Common myeloid progenitor, CD34-positive (primary cell): Measurements from ENCODE around the gene USF3.
A peak's percentile ranks its signal among the peaks of the same experiment; 100 is the strongest.

ENCODE experiments used
- CTCF ChIA-PET: fragments of 350-600 bp; sonication (Branson Sonifier 250); formaldehyde crosslinking; loops from one replicate; lab custom pipeline; 2021; ENCODE audit warnings: antibody characterized with exemption; lab: Charles Lee
- POLR2A ChIA-PET: fragments of 350-600 bp; sonication (Branson Sonifier 250); formaldehyde crosslinking; loops from one replicate; lab custom pipeline; 2021; ENCODE audit warnings: antibody characterized with exemption; lab: Charles Lee
- DNase-seq, 3 donors: peaks; one replicate each; pipeline versions ENCODE4 v3.0.0 to v3.0.0-alpha.2; 2013
- H3K27ac ChIP-seq, 2 experiments: 1 replicate in 1 of 2; 2 replicates in 1 of 2; pipeline ENCODE4 v1.7.0; 2013; ENCODE audit warnings: inconsistent platforms in 2 of 2, low read length in 2 of 2, mild to moderate bottlenecking in 2 of 2, low read depth in 1 of 2, moderate library complexity in 1 of 2; ENCODE audit not compliant: severe bottlenecking in 2 of 2, insufficient read depth in 1 of 2, poor library complexity in 1 of 2
- H3K27me3 ChIP-seq, 5 experiments: replicated peaks in 2 of 5; 1 replicate in 3 of 5; 2 replicates in 2 of 5; pipeline versions ENCODE4 v1.6.1 to v1.7.0; 2013; ENCODE audit warnings: low read length in 4 of 5, mild to moderate bottlenecking in 2 of 5, moderate library complexity in 2 of 5, inconsistent platforms in 1 of 5; ENCODE audit not compliant: insufficient read depth in 5 of 5, control insufficient read depth in 4 of 5
- H3K36me3 ChIP-seq, 4 experiments: 1 replicate in 2 of 4; 2 replicates in 2 of 4; pipeline versions ENCODE4 v1.6.1 to v1.7.0; 2013; ENCODE audit warnings: low read length in 3 of 4, control low read depth in 1 of 4, mild to moderate bottlenecking in 1 of 4; ENCODE audit not compliant: control insufficient read depth in 4 of 4, insufficient read depth in 4 of 4
- H3K4me1 ChIP-seq, 4 experiments: 1 replicate in 3 of 4; 2 replicates in 1 of 4; pipeline versions ENCODE4 v1.6.1 to v1.7.1; 2013; ENCODE audit warnings: low read length in 3 of 4, mild to moderate bottlenecking in 3 of 4, control low read depth in 1 of 4, inconsistent platforms in 1 of 4, moderate library complexity in 1 of 4; ENCODE audit not compliant: control insufficient read depth in 4 of 4, insufficient read depth in 4 of 4; ENCODE audit errors: control extremely low read depth in 1 of 4
- H3K4me3 ChIP-seq, 7 experiments: 1 replicate in 4 of 7; 2 replicates in 3 of 7; pipeline versions ENCODE4 v1.5.1 to v1.7.0; 2013; ENCODE audit warnings: mild to moderate bottlenecking in 7 of 7, low read length in 6 of 7, moderate library complexity in 6 of 7, inconsistent platforms in 2 of 7, low read depth in 2 of 7, control low read depth in 1 of 7; ENCODE audit not compliant: insufficient read depth in 4 of 7, control insufficient read depth in 1 of 7; ENCODE audit errors: extremely low read depth in 1 of 7
- H3K9me3 ChIP-seq, 5 experiments: 1 replicate in 4 of 5; 2 replicates in 1 of 5; pipeline versions ENCODE4 v1.6.1 to v1.7.1; 2013; ENCODE audit warnings: low read length in 4 of 5, mild to moderate bottlenecking in 2 of 5, inconsistent platforms in 1 of 5, low read depth in 1 of 5, moderate library complexity in 1 of 5; ENCODE audit not compliant: control insufficient read depth in 4 of 5, insufficient read depth in 2 of 5; ENCODE audit errors: control extremely low read depth in 1 of 5
- WGBS: methylation state at CpG from one replicate; pipeline ENCODE4 v1.1.5; 2013; ENCODE audit not compliant: insufficient coverage; 5-methylcytosine and 5-hydroxymethylcytosine counted together

The USF3 gene

DNA sequence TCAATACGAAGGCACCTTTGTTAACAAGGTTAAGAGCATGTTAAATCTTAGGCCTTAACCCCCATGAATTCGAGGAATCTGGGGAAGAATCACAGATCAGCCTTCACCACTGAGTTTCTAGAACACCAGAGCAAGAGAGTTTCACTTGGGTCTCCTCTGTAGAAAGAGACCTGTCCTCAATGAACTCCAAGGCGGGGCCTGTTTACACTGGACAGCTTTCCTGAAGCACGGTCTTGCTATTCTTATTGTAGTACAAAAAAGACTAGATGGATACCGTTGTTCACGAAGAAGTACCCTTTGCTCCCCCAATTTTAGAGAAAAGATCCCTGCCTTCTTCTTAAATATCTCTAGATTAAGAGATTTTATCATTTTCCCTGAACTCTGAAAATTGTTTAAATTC lies 64.9 kb downstream of the USF3 start:
- no peaks in the 10 kb centered on the region for H3K27me3 ChIP-seq
- no peaks in the 10 kb centered on the region for H3K9me3 ChIP-seq
- WGBS, result 95% methylated on average over 6 of the region's 6 CpGs
- POLR2A ChIA-PET, result no interaction called here
- H3K27ac ChIP-seq, result no peak overlapping the region
- H3K4me1 ChIP-seq, result peaks cover 0 to 15% (median 9%) of the 10 kb centered on the region in 4 experiments
- DNase-seq, result no peak
- no peak overlapping the region for H3K4me3 ChIP-seq
- CTCF ChIA-PET, result interaction anchor here (1.0 to 2.7 kb wide), 2 partner anchors 53 to 138 kb away, joined by 4 to 12 read pairs; no protein-coding TSS in a partner anchor
- peaks cover 0 to 17% (median 2%) of the 10 kb centered on the region in 4 experiments for H3K36me3 ChIP-seq

DNA sequence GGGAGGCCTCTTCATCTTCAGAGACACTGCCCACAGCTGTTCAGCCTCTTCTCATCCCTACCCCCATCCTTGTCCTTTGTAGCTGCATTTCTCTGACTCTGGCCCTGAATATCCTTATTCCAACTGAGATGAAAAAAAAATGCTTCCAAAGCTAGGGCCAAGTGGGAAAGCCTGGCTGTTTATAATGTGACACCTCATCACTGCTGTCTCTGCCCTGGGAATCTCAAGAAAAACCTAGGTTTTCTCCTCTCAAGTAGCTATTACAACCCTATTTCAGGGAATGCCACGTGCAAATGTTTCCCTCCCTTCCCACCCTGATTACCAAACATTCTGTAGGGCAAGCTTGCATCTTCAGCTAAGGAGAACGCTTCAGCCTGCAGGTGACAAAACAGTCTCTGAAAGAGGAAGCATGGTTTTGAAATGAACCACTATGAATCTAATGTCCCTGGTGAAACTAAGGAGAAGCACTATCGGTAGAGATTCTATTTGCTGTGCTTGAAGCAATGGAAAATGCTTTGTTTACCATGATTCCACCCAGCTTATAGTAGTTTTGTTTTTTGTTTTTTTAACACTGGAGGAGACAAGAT lies 65.4 kb downstream of the USF3 start:
- CTCF ChIA-PET, result interaction anchor here (1.0 to 2.7 kb wide), 3 partner anchors 27 to 138 kb away, joined by 3 to 12 read pairs (median 4); no protein-coding TSS in a partner anchor
- Histone ChIP-seq H3K36me3 (peaks cover 0 to 17% (median 2%) of the 10 kb centered on the region in 4 experiments), H3K9me3 (no peaks in the 10 kb centered on the region), H3K27me3 (no peaks in the 10 kb centered on the region), H3K27ac (no peak overlapping the region), H3K4me3 (no peak overlapping the region), H3K4me1 (peaks cover 0 to 15% (median 10%) of the 10 kb centered on the region in 4 experiments)
- 21% methylated on average over 3 of the region's 3 CpGs for WGBS
- POLR2A ChIA-PET, result no interaction called here
- DNase-seq, result peak in 2 of 3 donors; percentile 29 to 36

- no peak overlapping the region for H3K4me3 ChIP-seq
- H3K27ac ChIP-seq, result no peak overlapping the region
- ChIA-PET CTCF (interaction anchor here (0.7 to 3.7 kb wide), 4 partner anchors 28 to 136 kb away, joined by 3 to 23 read pairs (median 8); no protein-coding TSS in a partner anchor), POLR2A (interaction anchor here (0.6 kb wide), 1 partner anchor 629 kb away, joined by 5 read pairs; no protein-coding TSS in a partner anchor)
- H3K9me3 ChIP-seq, result no peaks in the 10 kb centered on the region
- H3K27me3 ChIP-seq, result no peaks in the 10 kb centered on the region
- H3K4me1 ChIP-seq, result peaks cover 0 to 20% (median 13%) of the 10 kb centered on the region in 4 experiments
- H3K36me3 ChIP-seq, result peaks cover 0 to 17% (median 2%) of the 10 kb centered on the region in 4 experiments
- 96% methylated on average over 16 of the region's 16 CpGs for WGBS
- DNase-seq, result no peak
Measured at GRCh38 chr3:113629584-113630421, 66.6 kb downstream of the USF3 start.

GRCh38 chr3:113628788-113629187 lies 67.7 kb downstream of the USF3 start:
- H3K9me3 ChIP-seq, result no peaks in the 10 kb centered on the region
- H3K4me1 ChIP-seq, result peaks cover 0 to 20% (median 13%) of the 10 kb centered on the region in 4 experiments
- ChIA-PET CTCF (interaction anchor here (1.1 to 3.7 kb wide), 7 partner anchors 12 to 135 kb away, joined by 3 to 23 read pairs (median 5); no protein-coding TSS in a partner anchor), POLR2A (no interaction called here)
- no peaks in the 10 kb centered on the region for H3K27me3 ChIP-seq
- H3K4me3 ChIP-seq, result no peak overlapping the region
- 95% methylated on average over 5 of the region's 6 CpGs for WGBS
- no peak for DNase-seq
- no peak overlapping the region for H3K27ac ChIP-seq
- peaks cover 0 to 25% (median 2%) of the 10 kb centered on the region in 4 experiments for H3K36me3 ChIP-seq

DNA sequence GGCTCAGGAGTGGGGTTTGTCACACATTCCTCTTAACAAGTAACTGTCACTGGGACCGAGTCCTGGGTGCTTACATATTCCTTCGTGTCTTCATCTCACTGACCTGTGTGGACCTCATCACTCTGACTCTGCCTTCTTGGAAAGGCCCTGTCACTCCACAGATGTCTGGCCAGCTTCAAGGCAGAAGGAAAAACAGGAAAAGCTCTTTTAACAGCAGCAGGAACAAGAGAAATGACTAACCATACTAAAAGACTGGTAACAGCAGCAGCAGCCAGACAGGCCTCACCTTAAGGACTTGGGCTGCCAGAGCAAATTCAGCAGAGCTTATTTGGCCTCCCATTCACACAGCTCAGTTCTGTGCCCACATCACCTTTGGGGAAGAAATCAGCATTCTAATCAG lies 68.1 kb downstream of the USF3 start:
- no peaks in the 10 kb centered on the region for H3K9me3 ChIP-seq
- WGBS, result 86% methylated on average over 2 of the region's 2 CpGs
- H3K36me3 ChIP-seq, result peaks cover 0 to 26% (median 2%) of the 10 kb centered on the region in 4 experiments
- H3K27ac ChIP-seq, result no peak overlapping the region
- no peak overlapping the region for H3K4me3 ChIP-seq
- peaks cover 0 to 20% (median 13%) of the 10 kb centered on the region in 4 experiments for H3K4me1 ChIP-seq
- POLR2A ChIA-PET, result interaction anchor here (0.6 kb wide), 1 partner anchor 114 kb away, joined by 3 read pairs; no protein-coding TSS in a partner anchor
- DNase-seq, result no peak
- CTCF ChIA-PET, result interaction anchor here (0.9 to 3.7 kb wide), 9 partner anchors 12 to 135 kb away, joined by 3 to 23 read pairs (median 5); partner anchors contain the start of gene SPICE1
- H3K27me3 ChIP-seq, result no peaks in the 10 kb centered on the region

DNA sequence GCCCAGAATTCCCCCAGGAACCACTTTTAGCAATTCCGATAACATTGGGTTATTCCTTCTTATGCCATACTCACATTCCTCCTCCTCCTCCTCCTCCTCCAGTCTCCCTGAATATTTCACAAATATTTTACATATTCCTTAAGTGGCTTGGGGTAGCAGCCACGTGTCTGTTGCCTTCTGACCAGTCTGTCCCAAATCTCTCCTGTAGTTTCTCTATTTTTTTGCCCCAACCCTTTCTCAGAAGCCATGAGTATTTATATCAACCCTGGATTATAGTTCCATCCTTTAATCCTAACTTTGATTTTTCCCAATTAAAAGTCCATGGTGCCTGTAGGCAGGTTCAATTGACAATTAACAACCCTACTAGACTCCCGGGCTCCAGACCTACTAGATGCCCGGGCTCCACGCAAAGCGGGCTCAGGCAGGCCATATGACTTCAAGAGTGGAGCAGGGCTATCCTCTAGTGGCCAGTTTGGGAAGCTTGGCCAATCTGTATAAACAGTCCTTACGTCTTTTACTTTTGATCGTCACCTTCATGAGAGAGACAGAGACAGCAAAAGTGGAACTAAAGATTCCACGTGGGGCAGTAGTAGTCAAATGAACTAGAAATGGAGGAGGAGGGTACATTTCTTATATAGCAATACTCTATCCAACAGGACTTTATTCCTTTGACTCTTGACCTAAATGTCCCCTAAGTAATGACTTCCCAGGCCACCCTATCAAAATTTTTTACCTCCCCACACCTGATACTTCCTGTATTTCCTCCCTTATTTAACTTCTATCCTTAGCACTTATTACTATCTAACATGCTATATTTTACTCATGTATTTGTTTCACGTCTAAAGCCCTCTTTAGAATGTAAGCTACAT lies 69.7 kb downstream of the USF3 start:
- no peaks in the 10 kb centered on the region for H3K9me3 ChIP-seq
- peak overlapping the region in 1 of 2 experiments; percentile 32 for H3K27ac ChIP-seq
- peaks cover 0 to 26% (median 2%) of the 10 kb centered on the region in 4 experiments for H3K36me3 ChIP-seq
- peak; percentile 80 to 88 (median 88) for DNase-seq
- H3K4me1 ChIP-seq, result peaks cover 0 to 20% (median 13%) of the 10 kb centered on the region in 4 experiments
- 48% methylated on average over 6 of the region's 10 CpGs for WGBS
- H3K4me3 ChIP-seq, result peak overlapping the region in 2 of 7 experiments; percentile 6 to 55
- H3K27me3 ChIP-seq, result no peaks in the 10 kb centered on the region
- POLR2A ChIA-PET, result no interaction called here
- CTCF ChIA-PET, result interaction anchor here (0.7 to 3.7 kb wide), 8 partner anchors 9 to 133 kb away, joined by 3 to 23 read pairs (median 6); no protein-coding TSS in a partner anchor
